Fibroblast of the aortic adventitia (primary cell): ENCODE measurements around the gene AKR1C1. TPM values are rescaled to one million over a fixed set of nuclear protein-coding genes. Genes with fewer than 3 reads are reported as not detected.
"Not testable (repeated sequence)": the region's sequence is repeated elsewhere in the genome, so short reads cannot be mapped to it uniquely, and the experiment has no call there.

ENCODE experiments used
- DNase-seq: peaks from one replicate; pipeline ENCODE4 v3.0.0-alpha.2; 2010; ENCODE audit warnings: low read depth
- H3K4me3 ChIP-seq: 2 replicates; pipeline ENCODE4 v1.5.1; 2011; ENCODE audit warnings: low read depth, mild to moderate bottlenecking, control low read depth, low read length, moderate library complexity
- CTCF ChIP-seq: IDR thresholded peaks from 2 replicates; pipeline ENCODE4 v1.5.1; 2011; ENCODE audit warnings: mild to moderate bottlenecking, low read length, control low read depth, inconsistent platforms; ENCODE audit not compliant: insufficient read depth
- total RNA-seq: library from RNA; depleted of rRNA; stranded (reverse); fragments of >200 nt; gene quantifications from 2 replicates; pipeline ENCODE4 v1.2.3, GENCODE V29; 2012; ENCODE audit warnings: low replicate concordance

The AKR1C1 gene
- total RNA-seq, result 116 and 355 TPM in 2 replicates

GRCh38 chr10:4962876-4963814 lies at the start of gene AKR1C1:
TSS of gene AKR1C1 (plus strand) at chr10:4963415. CDS start at chr10:4963445, 30 bp downstream.
- H3K4me3 ChIP-seq, result peak within 1 kb of the TSS; percentile 71
- DNase-seq, result peak; percentile 71

GRCh38 chr10:4914213-4914850 lies 48.9 kb upstream of the AKR1C1 start:
- H3K4me3 ChIP-seq, result no peak overlapping the region
- TF ChIP-seq CTCF, result no peak
- DNase-seq, result no peak

GRCh38 chr10:4916086-4916716 lies 47.0 kb upstream of the AKR1C1 start:
- no peak for DNase-seq
- no peak overlapping the region for H3K4me3 ChIP-seq
- TF ChIP-seq CTCF, result no peak

GRCh38 chr10:4918236-4918635 lies 45.0 kb upstream of the AKR1C1 start:
- TF ChIP-seq CTCF, result no peak
- no peak overlapping the region for H3K4me3 ChIP-seq
- DNase-seq, result no peak

- not testable (repeated sequence) for H3K4me3 ChIP-seq, DNase-seq
These were observed 38.7 kb upstream of the AKR1C1 start for GRCh38 chr10:4924482-4924881.

GRCh38 chr10:4926400-4926799 lies 36.8 kb upstream of the AKR1C1 start:
- DNase-seq, result no peak
- no peak for TF ChIP-seq CTCF
- no peak overlapping the region for H3K4me3 ChIP-seq

GRCh38 chr10:4931587-4931986 lies 31.6 kb upstream of the AKR1C1 start:
- DNase-seq, result no peak
- TF ChIP-seq CTCF, result no peak
- H3K4me3 ChIP-seq, result no peak overlapping the region
